GM18519 (cell line): Measurements from ENCODE around the gene MAPT.

Source experiments
- ATAC-seq: cut with Tn5 transposase; IDR thresholded peaks from one replicate; pipeline ENCODE4 v1.9.1; 2021; ENCODE audit warnings: mild to moderate bottlenecking, moderate library complexity; ENCODE audit not compliant: unreplicated experiment, low FRiP score

The MAPT gene

DNA sequence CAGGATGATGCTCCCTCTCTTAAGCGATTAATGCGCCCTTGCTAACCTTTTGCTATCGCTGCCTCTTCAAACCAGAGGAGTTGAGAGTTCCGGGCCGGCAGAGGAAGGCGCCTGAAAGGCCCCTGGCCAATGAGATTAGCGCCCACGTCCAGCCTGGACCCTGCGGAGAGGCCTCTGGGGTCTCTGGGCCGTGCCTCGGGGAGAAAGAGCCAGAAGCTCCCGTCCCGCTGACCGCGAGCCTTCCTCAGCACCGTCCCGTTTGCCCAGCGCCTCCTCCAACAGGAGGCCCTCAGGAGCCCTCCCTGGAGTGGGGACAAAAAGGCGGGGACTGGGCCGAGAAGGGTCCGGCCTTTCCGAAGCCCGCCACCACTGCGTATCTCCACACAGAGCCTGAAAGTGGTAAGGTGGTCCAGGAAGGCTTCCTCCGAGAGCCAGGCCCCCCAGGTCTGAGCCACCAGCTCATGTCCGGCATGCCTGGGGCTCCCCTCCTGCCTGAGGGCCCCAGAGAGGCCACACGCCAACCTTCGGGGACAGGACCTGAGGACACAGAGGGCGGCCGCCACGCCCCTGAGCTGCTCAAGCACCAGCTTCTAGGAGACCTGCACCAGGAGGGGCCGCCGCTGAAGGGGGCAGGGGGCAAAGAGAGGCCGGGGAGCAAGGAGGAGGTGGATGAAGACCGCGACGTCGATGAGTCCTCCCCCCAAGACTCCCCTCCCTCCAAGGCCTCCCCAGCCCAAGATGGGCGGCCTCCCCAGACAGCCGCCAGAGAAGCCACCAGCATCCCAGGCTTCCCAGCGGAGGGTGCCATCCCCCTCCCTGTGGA is 88.6 kb downstream of the MAPT start:
- ATAC-seq = no peak

DNA sequence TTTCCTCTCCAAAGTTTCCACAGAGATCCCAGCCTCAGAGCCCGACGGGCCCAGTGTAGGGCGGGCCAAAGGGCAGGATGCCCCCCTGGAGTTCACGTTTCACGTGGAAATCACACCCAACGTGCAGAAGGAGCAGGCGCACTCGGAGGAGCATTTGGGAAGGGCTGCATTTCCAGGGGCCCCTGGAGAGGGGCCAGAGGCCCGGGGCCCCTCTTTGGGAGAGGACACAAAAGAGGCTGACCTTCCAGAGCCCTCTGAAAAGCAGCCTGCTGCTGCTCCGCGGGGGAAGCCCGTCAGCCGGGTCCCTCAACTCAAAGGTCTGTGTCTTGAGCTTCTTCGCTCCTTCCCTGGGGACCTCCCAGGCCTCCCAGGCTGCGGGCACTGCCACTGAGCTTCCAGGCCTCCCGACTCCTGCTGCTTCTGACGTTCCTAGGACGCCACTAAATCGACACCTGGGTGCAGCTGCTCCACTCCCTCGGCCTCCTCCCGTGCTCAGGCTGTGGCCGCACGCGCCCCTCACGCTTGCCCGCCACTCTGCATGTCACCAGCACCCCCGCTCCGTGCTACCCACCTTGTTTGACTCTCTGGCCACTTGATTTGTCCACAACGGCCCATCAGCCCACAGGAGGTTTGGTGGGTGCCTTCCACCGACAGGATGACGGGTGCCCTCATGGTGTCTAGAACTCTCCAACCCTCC is 89.4 kb downstream of the MAPT start:
- no peak for ATAC-seq

DNA sequence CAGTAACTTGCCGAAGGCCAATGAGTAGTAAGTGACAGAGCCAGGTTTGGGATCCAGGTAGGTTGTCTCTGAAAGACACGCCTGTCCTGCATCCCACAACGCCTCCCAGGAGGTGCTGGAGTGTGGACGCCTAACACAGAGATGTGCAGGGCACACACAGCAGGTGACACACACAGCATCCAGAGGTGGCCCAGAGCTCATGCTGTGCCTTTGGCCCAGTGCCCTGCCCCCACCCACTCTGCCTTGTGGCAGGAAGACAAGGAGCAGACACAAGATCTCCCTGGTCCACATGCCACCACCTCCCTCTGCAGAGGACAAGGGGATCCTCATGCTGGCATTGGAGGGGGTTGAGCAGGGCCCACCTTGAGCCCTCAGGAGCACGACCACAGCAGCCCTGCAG is 90.0 kb downstream of the MAPT start:
- no peak for ATAC-seq

DNA sequence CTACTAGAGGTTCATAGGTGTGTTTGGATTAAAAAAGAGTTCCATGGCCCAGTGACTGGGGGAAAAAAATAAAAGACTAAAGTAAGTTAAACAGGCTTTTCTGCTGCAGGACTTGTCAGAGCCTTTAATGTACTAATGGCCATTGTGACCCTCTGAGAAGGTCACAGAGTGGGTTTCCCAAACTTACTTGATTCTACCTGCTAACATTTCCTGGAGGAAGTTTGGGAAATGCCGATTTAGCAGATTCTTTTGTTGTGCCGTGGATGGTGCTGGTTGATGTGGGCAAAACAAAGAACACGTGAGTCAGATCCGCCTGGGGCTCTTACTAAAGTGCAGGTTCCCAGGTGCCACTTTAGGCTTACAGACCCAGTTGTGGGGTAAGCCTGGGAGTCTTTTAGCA is 91.1 kb downstream of the MAPT start:
- ATAC-seq = no peak

DNA sequence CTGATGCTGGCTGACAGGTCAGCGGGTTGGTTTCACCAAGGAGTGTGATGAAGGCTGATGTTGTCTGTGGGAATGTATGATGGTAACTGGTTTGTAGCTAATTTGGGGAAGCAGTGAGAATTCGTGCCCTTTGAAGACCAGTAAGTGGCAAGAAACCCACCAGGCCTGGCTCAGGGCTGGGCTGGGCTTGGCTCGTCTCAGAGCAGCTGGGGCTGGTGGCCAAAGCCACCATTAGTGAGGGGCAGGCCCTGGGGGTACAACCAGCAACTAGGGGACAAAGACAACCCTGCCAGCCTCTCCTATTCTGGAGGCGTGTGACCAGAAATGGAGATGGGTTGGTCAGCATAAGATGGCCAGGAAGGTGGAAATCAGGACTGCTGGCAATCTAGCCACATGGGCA is 91.7 kb downstream of the MAPT start:
- ATAC-seq = no peak

DNA sequence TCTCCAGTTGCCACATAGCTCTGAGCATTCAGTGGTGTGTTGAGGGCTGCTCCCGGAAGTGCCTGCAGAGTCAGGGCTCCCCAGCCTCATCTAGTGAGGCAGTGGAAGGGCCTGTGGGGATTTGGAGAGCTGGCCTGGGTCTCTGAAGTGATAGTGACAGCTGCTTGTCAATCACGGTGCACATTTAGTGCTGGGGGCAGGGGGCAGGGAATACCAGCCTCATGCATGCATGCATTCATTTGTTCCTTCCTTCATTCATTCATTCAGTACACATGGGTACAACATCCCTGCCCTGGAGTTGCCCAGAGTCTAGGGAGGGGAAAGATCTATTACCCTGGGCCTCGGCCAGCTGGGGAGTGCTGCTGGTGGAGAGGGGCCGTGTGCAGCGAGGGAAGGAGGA is 93.4 kb downstream of the MAPT start:
- no peak for ATAC-seq

DNA sequence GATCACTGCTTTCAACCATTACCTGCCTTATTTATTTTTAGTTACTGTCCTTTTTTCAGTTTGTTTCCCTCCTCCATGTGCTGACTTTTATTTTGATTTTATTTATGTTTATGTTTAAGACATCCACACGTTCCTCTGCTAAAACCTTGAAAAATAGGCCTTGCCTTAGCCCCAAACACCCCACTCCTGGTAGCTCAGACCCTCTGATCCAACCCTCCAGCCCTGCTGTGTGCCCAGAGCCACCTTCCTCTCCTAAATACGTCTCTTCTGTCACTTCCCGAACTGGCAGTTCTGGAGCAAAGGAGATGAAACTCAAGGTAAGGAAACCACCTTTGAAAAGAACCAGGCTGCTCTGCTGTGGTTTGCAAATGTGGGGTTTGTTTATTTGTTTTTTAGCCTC is 95.4 kb downstream of the MAPT start:
- ATAC-seq = no peak

DNA sequence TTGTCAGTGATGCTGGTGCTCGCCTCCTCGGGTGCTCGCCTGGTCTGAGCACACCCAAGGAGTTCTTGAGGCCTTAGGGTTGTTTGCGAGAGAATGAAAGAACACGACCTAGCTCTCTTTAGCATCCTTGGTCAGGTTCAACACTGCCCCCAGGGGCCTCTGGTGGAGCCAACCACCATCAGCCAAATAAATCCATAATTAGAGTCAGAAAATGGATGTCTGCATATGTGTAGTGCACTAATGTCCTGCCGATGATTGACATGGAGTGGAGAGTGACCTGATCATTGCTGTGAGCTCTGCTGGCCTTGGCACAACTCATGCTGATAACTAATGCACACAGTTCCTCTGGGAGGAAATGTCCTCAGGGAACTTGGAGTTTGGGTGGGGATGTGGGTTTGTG is 96.5 kb downstream of the MAPT start:
- ATAC-seq = no peak

DNA sequence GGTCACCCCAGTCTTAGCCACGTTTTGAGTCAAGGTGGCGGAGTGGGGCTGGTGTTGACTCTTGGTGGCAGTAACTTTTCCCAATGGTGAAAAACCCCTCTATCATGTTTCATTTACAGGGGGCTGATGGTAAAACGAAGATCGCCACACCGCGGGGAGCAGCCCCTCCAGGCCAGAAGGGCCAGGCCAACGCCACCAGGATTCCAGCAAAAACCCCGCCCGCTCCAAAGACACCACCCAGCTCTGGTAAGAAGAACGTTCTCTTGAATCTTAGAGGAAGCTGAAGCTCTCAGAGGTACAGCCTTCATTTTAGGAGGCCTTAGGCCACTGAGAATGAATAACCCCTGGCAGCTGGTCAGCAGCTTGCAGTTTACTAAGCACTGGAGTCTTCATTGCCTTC is 97.0 kb downstream of the MAPT start:
- ATAC-seq = no peak

DNA sequence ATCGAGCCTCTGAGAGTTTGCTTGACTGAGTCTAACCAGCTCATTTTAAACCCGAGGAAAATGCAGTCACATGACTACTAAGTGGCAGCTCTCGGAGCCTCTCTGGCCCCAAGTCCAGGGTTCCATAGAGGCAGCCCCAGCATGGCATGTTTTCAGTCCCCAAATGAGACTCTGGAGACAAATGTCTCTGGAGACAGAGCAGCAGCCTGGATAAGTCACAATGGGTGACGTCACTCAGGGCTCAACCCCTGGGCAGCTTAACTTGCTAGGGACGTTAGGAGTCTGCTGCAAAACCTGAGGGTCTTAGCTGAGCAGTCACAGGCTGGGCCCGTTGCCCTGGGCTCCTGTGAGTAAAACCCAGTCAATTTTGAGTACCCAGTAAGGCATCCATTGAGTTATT is 97.8 kb downstream of the MAPT start:
- no peak for ATAC-seq

DNA sequence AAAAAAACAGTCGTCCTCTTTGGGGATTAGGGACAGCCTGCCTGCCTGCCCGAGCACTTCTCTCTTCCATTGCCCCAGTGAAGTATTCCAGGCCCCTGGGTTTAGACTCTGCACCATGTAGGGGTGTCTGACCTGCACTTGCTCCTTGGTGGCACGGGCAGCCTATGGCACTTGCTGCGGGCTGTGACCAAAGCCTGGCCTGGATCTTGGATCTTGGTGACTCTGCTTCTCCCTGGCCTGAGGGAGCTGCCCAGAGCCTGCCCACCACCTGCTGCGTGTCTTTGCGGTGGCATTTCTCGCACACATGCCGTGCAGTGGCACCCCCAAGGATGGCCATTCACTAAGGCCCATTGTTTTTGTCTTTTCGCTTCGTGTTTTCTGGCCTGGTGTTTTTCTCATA is 98.5 kb downstream of the MAPT start:
- ATAC-seq = no peak

DNA sequence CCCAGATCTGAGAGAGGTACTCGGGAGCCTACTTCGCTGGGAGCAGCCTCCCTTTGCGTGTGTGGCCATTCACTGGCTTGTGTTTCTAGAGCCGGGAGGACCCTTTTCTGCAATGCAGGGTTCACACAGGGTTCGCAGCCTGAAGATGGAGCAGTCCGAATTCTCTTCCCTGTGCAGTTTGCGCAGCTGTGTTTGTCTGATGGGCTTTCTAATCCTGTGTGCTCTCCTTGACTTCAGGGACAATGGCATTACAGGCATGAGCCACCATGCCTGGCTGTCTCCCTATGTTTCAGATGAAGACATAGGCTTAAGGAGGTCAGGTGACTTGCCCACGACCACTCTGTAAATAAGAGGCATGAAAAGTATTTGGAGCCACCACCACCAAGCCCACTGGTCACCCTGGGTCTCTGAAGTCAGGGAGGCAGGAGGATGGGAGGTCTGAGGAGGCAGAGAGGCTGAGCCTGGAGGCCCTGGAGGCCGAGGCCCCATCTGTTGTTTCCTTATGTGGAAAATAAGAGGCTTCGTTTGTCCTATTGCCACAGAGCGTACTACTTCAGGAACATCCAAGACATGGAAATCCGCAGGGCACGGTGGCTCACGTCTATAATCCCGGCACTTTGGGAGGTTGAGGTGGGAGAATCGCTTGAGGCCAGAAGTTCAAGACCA is 99.7 kb downstream of the MAPT start:
- no peak for ATAC-seq

DNA sequence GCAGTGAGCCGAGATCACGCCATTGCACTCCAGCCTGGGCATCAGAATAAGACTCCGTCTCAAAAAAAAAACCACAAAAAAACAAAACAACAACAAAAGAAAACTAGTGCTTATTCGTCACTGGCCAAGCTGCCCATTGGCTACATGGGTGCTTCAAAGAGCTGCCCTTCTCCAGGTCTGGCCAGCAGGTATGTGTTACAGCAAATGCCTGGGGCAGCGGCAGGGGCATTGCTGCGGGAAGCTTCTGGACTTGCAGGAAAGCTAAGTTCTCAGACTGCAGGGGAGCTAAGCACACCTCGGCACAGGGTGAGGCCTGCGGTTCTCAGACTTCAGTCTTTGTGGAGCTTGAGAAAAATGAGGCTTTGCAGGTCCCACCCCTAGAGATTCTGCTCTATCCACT is 100.6 kb downstream of the MAPT start:
- no peak for ATAC-seq

DNA sequence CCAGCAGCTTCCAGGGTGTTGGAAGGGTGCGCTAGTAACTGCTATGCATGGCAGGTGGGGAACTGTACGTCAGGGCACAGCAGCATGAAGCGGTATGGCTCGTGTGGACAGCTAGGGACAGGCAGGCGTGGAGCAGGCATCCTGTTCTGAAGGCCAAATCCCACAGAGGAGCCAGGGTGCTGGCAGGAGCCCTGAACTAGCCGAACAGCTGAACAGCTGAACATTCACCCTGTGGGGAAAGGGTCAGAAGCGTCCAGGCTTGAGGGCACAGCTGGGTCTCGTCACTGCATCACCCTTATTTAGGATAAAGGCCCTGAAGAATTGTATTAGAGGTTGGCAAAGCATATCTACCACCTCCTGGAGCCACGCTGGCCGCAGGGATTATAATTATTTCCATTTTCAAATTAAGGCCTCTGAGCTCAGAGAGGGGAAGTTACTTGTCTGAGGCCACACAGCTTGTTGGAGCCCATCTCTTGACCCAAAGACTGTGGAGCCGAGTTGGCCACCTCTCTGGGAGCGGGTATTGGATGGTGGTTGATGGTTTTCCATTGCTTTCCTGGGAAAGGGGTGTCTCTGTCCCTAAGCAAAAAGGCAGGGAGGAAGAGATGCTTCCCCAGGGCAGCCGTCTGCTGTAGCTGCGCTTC is 101.4 kb downstream of the MAPT start:
- ATAC-seq = no peak

DNA sequence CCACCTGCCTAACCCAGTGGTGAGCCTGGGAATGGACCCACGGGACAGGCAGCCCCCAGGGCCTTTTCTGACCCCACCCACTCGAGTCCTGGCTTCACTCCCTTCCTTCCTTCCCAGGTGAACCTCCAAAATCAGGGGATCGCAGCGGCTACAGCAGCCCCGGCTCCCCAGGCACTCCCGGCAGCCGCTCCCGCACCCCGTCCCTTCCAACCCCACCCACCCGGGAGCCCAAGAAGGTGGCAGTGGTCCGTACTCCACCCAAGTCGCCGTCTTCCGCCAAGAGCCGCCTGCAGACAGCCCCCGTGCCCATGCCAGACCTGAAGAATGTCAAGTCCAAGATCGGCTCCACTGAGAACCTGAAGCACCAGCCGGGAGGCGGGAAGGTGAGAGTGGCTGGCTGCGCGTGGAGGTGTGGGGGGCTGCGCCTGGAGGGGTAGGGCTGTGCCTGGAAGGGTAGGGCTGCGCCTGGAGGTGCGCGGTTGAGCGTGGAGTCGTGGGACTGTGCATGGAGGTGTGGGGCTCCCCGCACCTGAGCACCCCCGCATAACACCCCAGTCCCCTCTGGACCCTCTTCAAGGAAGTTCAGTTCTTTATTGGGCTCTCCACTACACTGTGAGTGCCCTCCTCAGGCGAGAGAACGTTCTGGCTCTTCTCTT is 102.1 kb downstream of the MAPT start:
- no peak for ATAC-seq

DNA sequence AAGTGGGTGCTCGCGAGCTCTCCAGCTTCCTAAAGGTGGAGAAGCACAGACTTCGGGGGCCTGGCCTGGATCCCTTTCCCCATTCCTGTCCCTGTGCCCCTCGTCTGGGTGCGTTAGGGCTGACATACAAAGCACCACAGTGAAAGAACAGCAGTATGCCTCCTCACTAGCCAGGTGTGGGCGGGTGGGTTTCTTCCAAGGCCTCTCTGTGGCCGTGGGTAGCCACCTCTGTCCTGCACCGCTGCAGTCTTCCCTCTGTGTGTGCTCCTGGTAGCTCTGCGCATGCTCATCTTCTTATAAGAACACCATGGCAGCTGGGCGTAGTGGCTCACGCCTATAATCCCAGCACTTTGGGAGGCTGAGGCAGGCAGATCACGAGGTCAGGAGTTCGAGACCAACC is 102.8 kb downstream of the MAPT start:
- ATAC-seq = no peak

DNA sequence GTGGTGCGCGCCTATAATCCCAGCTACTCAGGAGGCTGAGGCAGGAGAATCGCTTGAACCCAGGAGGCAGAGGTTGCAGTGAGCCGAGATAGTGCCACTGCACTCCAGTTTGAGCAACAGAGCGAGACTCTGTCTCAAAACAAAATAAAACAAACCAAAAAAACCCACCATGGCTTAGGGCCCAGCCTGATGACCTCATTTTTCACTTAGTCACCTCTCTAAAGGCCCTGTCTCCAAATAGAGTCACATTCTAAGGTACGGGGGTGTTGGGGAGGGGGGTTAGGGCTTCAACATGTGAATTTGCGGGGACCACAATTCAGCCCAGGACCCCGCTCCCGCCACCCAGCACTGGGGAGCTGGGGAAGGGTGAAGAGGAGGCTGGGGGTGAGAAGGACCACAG is 103.3 kb downstream of the MAPT start:
- ATAC-seq = no peak

DNA sequence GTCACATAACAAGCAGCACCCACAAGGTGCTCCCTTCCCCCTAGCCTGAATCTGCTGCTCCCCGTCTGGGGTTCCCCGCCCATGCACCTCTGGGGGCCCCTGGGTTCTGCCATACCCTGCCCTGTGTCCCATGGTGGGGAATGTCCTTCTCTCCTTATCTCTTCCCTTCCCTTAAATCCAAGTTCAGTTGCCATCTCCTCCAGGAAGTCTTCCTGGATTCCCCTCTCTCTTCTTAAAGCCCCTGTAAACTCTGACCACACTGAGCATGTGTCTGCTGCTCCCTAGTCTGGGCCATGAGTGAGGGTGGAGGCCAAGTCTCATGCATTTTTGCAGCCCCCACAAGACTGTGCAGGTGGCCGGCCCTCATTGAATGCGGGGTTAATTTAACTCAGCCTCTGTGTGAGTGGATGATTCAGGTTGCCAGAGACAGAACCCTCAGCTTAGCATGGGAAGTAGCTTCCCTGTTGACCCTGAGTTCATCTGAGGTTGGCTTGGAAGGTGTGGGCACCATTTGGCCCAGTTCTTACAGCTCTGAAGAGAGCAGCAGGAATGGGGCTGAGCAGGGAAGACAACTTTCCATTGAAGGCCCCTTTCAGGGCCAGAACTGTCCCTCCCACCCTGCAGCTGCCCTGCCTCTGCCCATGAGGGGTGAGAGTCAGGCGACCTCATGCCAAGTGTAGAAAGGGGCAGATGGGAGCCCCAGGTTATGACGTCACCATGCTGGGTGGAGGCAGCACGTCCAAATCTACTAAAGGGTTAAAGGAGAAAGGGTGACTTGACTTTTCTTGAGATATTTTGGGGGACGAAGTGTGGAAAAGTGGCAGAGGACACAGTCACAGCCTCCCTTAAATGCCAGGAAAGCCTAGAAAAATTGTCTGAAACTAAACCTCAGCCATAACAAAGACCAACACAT is 104.9 kb downstream of the MAPT start, which contains the start of gene STH:
TSS of gene STH (plus strand) at position 264 of the 913 bp plus-strand sequence. CDS start at position 294, 30 bp downstream.
- no peak for ATAC-seq

DNA sequence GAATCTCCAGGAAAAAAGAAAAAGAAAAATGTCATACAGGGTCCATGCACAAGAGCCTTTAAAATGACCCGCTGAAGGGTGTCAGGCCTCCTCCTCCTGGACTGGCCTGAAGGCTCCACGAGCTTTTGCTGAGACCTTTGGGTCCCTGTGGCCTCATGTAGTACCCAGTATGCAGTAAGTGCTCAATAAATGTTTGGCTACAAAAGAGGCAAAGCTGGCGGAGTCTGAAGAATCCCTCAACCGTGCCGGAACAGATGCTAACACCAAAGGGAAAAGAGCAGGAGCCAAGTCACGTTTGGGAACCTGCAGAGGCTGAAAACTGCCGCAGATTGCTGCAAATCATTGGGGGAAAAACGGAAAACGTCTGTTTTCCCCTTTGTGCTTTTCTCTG is 105.5 kb downstream of the MAPT start:
- no peak for ATAC-seq

DNA sequence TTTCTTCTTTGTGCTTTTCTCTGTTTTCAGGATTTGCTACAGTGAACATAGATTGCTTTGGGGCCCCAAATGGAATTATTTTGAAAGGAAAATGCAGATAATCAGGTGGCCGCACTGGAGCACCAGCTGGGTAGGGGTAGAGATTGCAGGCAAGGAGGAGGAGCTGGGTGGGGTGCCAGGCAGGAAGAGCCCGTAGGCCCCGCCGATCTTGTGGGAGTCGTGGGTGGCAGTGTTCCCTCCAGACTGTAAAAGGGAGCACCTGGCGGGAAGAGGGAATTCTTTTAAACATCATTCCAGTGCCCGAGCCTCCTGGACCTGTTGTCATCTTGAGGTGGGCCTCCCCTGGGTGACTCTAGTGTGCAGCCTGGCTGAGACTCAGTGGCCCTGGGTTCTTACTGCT is 105.9 kb downstream of the MAPT start:
- no peak for ATAC-seq
